ENCODE results near the gene VWCE.
"Not testable (repeated sequence)": the region's sequence is repeated elsewhere in the genome, so short reads cannot be mapped to it uniquely, and the experiment has no call there.

DNA sequence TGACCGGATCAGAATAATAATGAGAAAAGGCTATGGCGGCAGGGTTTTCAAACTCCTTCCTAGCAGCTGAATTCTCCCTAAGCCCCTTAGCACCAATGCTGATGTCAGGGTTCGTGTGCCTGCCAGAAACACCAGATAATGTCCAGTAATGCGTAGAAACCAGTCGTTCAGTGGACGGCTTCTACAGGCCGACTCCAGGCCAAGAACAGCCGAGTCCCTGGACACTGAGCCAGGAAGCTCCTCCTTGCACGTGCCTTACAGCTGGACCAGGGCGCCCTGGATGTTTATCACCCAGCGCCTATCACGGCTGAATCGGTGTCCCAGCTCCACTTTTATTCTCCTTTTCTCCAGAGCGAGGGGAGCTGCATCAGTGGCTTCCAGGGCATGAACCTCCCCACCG, 82.9 kb downstream of the VWCE start:
- not testable (repeated sequence) for TF ChIP-seq CTCF, EZH2, EZH2phosphoT487 (IDR thresholded peaks at IDR 0.05)
